HepG2 (cell line): ENCODE measurements around the gene ALDOA. TPM values are rescaled to one million over a fixed set of nuclear protein-coding genes. Genes with fewer than 3 reads are reported as not detected.

ENCODE experiments used
- BORCS8-MEF2B ChIP-seq: sonication (generic); formaldehyde crosslinking; IDR thresholded peaks from 2 replicates; pipeline ENCODE4 v1.8.0; 2022; ENCODE audit warnings: mild to moderate bottlenecking, missing genetic modification reagents
- CENPX ChIP-seq: sonication (generic); formaldehyde crosslinking; IDR thresholded peaks from 2 replicates; pipeline ENCODE4 v1.9.0; 2021; ENCODE audit warnings: mild to moderate bottlenecking, missing genetic modification reagents, moderate library complexity
- DDIT3 ChIP-seq: sonication (generic); formaldehyde crosslinking; IDR thresholded peaks from 2 replicates; pipeline ENCODE4 v1.4.0; 2020; ENCODE audit warnings: mild to moderate bottlenecking, missing genetic modification reagents
- IRX3 ChIP-seq: sonication (generic); formaldehyde crosslinking; IDR thresholded peaks from 2 replicates; pipeline ENCODE4 v1.8.1; 2023; ENCODE audit warnings: mild to moderate bottlenecking, low read depth, missing genetic modification reagents, borderline replicate concordance
- MXD4 ChIP-seq: IDR thresholded peaks from 2 replicates; pipeline ENCODE4 v1.6.1; 2016; ENCODE audit warnings: mild to moderate bottlenecking, missing biosample characterization, missing genetic modification reagents
- NFKB2 ChIP-seq: sonication (generic); formaldehyde crosslinking; IDR thresholded peaks from 2 replicates; pipeline ENCODE4 v1.4.0; 2020; ENCODE audit warnings: missing genetic modification reagents, borderline replicate concordance
- PHB2 ChIP-seq: fragments of 450-650 bp; IDR thresholded peaks from 2 replicates; pipeline ENCODE4 v1.6.1; 2018; ENCODE audit not compliant: partially characterized antibody
- PRDM10 ChIP-seq: sonication (generic); formaldehyde crosslinking; IDR thresholded peaks from 2 replicates; pipeline ENCODE4 v1.4.0; 2020; ENCODE audit warnings: low read depth, missing genetic modification reagents
- RBM22 ChIP-seq: fragments of 200-400 bp; formaldehyde crosslinking; optimal IDR thresholded peaks from 2 replicates; pipeline ENCODE3; 2017; ENCODE audit warnings: mild to moderate bottlenecking, low read length, moderate library complexity
- SP5 ChIP-seq: IDR thresholded peaks from 2 replicates; pipeline ENCODE4 v1.6.1; 2016; ENCODE audit warnings: low read depth, borderline replicate concordance
- WIZ ChIP-seq: sonication (generic); formaldehyde crosslinking; IDR thresholded peaks from 2 replicates; pipeline ENCODE4 v1.5.1; 2020; ENCODE audit warnings: mild to moderate bottlenecking, missing genetic modification reagents
- ZBTB43 ChIP-seq: sonication (generic); formaldehyde crosslinking; conservative IDR thresholded peaks from 2 replicates; pipeline ENCODE4 v1.4.0; 2020; ENCODE audit warnings: missing genetic modification reagents
- ZFX ChIP-seq: sonication (generic); formaldehyde crosslinking; IDR thresholded peaks from 2 replicates; pipeline ENCODE4 v1.4.0; 2020; ENCODE audit warnings: mild to moderate bottlenecking, low read depth, missing genetic modification reagents, moderate library complexity
- ZIK1 ChIP-seq: sonication (generic); formaldehyde crosslinking; IDR thresholded peaks from 2 replicates; pipeline ENCODE4 v1.5.0; 2020; ENCODE audit warnings: mild to moderate bottlenecking, low read depth, missing genetic modification reagents, borderline replicate concordance
- ZNF83 ChIP-seq: sonication (generic); formaldehyde crosslinking; IDR thresholded peaks from 2 replicates; pipeline ENCODE4 v1.4.0; 2020; ENCODE audit warnings: missing genetic modification reagents, mild to moderate bottlenecking, borderline replicate concordance
- polyA plus RNA-seq, 8 experiments: library from polyadenylated mRNA; depleted of rRNA in 3 of 8; stranded (reverse) in 7 of 8; unstranded in 1 of 8; fragments of >200 nt; fragmentation: Illumina TruSeq in 4 of 8; extraction: Trizol in 4 of 8; gene quantifications; 2 replicates each; pipeline versions ENCODE4 v1.2.1 to v1.2.3, GENCODE V29; 2011 to 2016; ENCODE audit warnings: low read depth in 4 of 8, missing spikeins in 1 of 8, mixed read lengths in 1 of 8; ENCODE audit not compliant: insufficient read depth in 1 of 8
- total RNA-seq, 5 experiments: library from RNA; depleted of rRNA; stranded (reverse); fragments of >200 nt; fragmentation: Illumina TruSeq; extraction: Trizol; gene quantifications; 2 replicates each; pipeline ENCODE4 v1.2.3, GENCODE V29; 2016; ENCODE audit warnings: low read depth in 1 of 5
- TF ChIP-seq, protein P1 (sequence below): sonication (generic); formaldehyde crosslinking; IDR thresholded peaks from 2 replicates; pipeline ENCODE4 v1.5.0; 2020; ENCODE audit warnings: mild to moderate bottlenecking, missing genetic modification reagents
- TF ChIP-seq, protein P2 (sequence below): sonication (generic); IDR thresholded peaks from 2 replicates; pipeline ENCODE4 v1.6.1; 2016; ENCODE audit warnings: low read depth, borderline replicate concordance

Gene ALDOA
- total and polyA plus RNA-seq, 2 of the 13 experiments (the other 11 are each of a cell fraction or from before 2014, with no cell fraction given): 925 to 1,884 TPM

DNA sequence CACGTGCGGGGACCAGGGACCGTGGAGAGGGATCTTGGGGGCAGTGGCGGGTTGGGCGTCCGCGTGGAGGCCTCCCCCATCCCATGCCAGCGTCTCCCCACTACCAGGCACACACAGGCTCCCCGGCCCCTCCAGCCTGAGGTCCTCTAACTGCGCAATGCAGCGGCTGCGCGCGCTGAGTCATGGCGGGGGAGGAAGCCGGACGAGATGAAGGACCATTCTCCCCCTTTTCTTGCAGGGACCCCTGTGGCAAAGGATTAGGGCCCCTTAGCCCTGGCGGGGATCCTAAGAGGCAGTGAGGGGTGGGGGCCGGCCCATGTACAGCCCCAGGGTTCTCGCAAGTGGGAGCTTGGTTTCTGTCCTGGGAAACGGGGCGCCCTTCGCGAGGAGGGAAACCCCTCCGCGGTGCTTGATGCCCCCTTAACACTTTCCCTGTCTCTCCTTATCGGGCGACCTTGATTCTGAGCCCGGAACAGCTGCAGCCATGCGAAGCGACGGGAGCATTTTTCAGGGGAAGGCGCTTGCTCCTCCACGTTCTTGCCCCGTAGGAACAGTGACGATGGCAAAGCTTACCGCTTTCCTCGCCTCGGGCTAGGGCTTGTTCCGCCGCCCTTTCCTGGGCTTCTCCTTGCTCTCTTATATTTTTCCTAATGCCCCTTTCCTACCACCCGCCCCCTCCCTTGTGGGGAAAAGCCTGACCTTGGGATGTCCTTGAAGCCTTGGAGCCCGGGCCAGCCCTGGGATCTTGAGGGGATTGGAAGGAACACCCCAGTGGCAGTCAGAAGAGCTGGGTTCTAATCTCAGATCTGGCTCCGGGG, 592 bp downstream of the ALDOA start (continued):
- TF ChIP-seq ZBTB43 (no peak; the same call in 1 of the 2 replicates), SP5 (no peak), IRX3 (CRISPR knock-in tag) (peak; percentile 42; the same call in 1 of the 2 replicates), ZNF83 (CRISPR knock-in tag) (0 out of 2 replicates have a peak, but pooled peaks have one; percentile 21), NFKB2 (no peak), RBM22 (no peak), PRDM10 (CRISPR knock-in tag) (no peak), DDIT3 (CRISPR knock-in tag) (no peak), BORCS8-MEF2B (CRISPR knock-in tag) (peak; percentile 14; the same call in 1 of the 2 replicates), WIZ (CRISPR knock-in tag) (peak; percentile 77; the same call in 1 of the 2 replicates), ZFX (CRISPR knock-in tag) (0 out of 2 replicates have a peak, but pooled peaks have one; percentile 6), PHB2 (no peak), CENPX (no peak), ZIK1 (peak; percentile 17; the same call in 1 of the 2 replicates), MXD4 (CRISPR knock-in tag) (no peak)
- TF ChIP-seq, protein P1, sequence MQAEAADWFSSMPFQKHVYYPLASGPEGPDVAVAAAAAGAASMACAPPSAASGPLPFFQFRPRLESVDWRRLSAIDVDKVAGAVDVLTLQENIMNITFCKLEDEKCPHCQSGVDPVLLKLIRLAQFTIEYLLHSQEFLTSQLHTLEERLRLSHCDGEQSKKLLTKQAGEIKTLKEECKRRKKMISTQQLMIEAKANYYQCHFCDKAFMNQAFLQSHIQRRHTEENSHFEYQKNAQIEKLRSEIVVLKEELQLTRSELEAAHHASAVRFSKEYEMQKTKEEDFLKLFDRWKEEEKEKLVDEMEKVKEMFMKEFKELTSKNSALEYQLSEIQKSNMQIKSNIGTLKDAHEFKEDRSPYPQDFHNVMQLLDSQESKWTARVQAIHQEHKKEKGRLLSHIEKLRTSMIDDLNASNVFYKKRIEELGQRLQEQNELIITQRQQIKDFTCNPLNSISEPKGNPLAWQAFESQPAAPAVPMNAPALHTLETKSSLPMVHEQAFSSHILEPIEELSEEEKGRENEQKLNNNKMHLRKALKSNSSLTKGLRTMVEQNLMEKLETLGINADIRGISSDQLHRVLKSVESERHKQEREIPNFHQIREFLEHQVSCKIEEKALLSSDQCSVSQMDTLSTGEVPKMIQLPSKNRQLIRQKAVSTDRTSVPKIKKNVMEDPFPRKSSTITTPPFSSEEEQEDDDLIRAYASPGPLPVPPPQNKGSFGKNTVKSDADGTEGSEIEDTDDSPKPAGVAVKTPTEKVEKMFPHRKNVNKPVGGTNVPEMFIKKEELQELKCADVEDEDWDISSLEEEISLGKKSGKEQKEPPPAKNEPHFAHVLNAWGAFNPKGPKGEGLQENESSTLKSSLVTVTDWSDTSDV: no peak
- TF ChIP-seq, protein P2, sequence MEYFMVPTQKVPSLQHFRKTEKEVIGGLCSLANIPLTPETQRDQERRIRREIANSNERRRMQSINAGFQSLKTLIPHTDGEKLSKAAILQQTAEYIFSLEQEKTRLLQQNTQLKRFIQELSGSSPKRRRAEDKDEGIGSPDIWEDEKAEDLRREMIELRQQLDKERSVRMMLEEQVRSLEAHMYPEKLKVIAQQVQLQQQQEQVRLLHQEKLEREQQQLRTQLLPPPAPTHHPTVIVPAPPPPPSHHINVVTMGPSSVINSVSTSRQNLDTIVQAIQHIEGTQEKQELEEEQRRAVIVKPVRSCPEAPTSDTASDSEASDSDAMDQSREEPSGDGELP: 0 out of 2 replicates have a peak, but pooled peaks have one; percentile 3
